ENCODE data around the gene WDR81.

DNA sequence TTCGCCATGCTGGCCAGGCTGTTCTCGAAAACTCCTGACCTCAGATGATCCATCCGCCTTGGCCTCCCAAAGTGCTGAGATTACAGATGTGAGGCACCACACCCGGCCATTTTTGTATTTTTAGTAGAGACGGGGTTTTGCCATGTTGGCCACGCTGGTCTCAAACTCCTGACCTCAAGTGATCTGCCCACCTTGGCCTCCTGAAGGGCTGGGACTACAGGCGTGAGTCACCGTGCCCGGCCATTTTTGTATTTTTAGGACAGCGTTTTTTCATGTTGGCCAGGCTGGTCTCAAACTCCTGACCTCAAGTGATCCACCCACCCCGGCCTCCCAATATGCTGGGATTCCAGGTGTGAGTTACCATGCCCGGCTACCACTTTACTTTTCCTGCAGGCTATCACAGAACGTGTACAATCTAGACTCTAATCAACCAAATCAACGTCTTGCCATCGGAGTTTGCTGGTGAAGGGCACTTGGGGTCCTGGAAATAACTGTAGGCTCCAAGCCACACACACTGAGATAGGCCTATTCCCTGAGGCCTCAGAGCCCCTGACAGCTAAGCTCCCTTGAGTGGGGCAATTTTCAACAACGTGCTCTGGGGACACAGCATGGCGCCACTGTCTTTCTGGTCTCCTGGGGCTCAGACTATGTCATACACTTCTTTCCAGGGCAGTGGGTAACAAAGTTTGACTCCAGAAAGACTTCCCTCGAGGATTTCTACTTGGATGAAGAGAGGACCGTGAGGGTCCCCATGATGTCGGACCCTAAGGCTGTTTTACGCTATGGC is 50.1 kb downstream of the WDR81 start:
- TF ChIP-seq SIN3A (IDR thresholded peaks at IDR 0.05; ENCODE audit: low read depth) (no peak), JUND (IDR thresholded peaks at IDR 0.05) (no peak), POLR2A (IDR thresholded peaks at IDR 0.05; ENCODE audit: borderline replicate concordance, extremely low read depth, insufficient read depth, insufficient read length) (no peak), POLR2AphosphoS5 (IDR thresholded peaks at IDR 0.05; ENCODE audit: low read depth, low read length) (no peak), CBX3 (IDR thresholded peaks at IDR 0.05; ENCODE audit: low read depth) (no peak), YY1 (IDR thresholded peaks at IDR 0.05; ENCODE audit: extremely low read depth, insufficient replicate concordance, low read depth, low read length) (no peak), ATF3 (IDR thresholded peaks at IDR 0.05) (no peak)
- TF ChIP-seq, protein P1, sequence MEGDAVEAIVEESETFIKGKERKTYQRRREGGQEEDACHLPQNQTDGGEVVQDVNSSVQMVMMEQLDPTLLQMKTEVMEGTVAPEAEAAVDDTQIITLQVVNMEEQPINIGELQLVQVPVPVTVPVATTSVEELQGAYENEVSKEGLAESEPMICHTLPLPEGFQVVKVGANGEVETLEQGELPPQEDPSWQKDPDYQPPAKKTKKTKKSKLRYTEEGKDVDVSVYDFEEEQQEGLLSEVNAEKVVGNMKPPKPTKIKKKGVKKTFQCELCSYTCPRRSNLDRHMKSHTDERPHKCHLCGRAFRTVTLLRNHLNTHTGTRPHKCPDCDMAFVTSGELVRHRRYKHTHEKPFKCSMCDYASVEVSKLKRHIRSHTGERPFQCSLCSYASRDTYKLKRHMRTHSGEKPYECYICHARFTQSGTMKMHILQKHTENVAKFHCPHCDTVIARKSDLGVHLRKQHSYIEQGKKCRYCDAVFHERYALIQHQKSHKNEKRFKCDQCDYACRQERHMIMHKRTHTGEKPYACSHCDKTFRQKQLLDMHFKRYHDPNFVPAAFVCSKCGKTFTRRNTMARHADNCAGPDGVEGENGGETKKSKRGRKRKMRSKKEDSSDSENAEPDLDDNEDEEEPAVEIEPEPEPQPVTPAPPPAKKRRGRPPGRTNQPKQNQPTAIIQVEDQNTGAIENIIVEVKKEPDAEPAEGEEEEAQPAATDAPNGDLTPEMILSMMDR (IDR thresholded peaks at IDR 0.05 in 2 of 3, conservative IDR thresholded peaks at IDR 0.05 in 1 of 3; ENCODE audit: borderline replicate concordance in 1 of 3, insufficient read depth in 1 of 3, low read depth in 2 of 3, low read length in 2 of 3): no peak
